GM03348 (cell line): ENCODE data around the gene PGR.

Source experiments
- DNase-seq: peaks from one replicate; pipeline ENCODE4 v3.0.0; 2012; ENCODE audit warnings: low spot score

The PGR gene

GRCh38 chr11:101129203-101129943 lies at the start of gene PGR:
TSS of gene PGR (minus strand) at chr11:101129813. CDS start at chr11:101129070, 743 bp downstream.
- peak; percentile 9 for DNase-seq

- no peak for DNase-seq
These were observed 46.8 kb upstream of the PGR start for GRCh38 chr11:101176381-101176780.

GRCh38 chr11:101169944-101170343 lies 40.3 kb upstream of the PGR start:
- no peak for DNase-seq

- DNase-seq, result no peak
These were observed 36.4 kb upstream of the PGR start for GRCh38 chr11:101166038-101166437.

DNA sequence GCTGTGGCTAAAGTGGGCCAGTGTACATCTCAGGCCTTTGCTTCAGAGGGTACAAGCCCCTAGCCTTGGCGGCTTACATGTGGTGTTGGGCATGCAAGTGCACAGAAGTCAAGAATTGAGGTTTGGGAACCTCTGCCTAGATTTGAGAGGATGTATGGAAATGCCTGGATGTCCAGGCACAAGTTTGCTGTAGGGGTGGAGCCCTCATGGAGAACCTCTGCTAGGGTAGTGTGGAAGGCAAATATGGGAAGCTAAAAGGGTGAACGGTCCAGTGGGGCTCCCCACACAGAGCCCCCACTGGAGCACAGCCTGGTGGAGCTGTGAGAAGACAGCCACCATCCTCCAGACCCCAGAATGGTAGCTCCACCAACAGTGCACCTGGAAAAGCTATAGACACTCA lies 28.5 kb upstream of the PGR start:
- no peak for DNase-seq

GRCh38 chr11:101138245-101138930 lies 8.8 kb upstream of the PGR start:
- no peak for DNase-seq

- DNase-seq, result no peak
These were observed 3.6 kb upstream of the PGR start for GRCh38 chr11:101133190-101133589.

GRCh38 chr11:101128571-101129202 lies 926 bp downstream of the PGR start:
- peak; percentile 8 for DNase-seq

DNA sequence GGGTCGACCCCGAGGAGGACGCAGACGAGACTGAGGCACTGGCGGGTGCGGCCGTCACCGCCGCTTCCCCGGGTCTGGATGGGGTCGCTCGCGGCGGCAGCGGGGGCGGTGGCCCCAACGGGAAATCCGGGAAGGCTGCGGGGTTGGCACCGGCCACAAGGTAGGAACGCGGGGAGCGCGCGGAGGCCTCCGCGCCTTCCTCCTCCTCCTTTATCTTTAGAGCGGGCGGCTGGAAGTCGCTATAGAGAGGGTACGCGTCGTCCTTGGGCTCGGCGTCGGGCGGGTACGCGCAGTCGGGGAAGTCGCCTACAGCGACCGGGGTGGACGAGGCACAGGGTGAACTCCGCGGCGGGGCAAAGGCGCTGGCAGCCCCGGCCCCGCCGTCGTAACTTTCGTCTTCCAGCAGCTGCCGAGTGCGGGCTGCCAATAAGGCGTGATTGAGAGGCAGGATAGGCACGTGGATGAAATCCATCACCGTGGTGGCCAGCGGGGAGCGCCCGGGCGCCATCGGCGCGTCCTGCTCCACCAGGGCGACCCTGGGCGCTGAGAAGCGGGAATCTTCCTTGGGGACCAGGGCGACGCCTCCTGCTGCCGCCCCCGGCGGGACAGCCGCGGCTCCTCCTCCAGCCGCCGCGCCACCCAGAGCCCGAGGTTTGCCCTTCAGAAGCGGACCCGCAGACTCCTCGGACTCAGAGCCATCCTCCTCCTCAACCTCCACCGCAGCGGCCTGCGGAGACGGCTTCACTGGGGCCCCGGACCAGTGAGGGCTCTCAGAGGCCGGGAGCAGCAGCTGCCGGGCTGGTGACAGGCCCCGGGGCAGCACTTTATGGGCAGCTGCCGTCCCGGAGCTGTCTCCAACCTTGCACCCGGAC lies 1.7 kb downstream of the PGR start:
- peak; percentile 18 for DNase-seq

DNA sequence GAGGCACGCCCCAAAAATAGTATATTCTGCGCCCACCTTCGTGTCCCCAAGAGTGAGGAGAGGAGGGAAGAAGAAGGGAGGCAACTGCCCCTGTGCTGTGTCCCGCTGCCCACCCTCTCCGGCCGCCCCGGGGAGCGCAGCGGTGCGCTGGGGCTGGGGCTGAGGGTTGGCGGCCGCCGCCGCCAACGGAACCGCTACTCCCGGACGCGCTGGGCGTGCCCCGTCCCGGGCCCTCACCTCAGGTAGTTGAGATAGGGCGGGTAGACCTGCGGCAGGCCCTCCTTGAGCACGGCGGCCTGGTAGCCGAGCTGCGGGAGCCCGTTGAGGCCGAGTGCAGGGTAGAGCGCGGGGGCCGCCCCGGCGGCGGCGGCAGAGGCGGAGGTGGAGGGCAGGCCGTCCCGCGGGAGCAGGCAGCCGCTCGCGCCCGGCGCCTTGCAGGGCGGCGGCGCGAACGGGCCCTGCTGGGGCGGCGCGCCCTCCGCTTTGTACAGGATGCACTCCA lies 2.4 kb downstream of the PGR start:
- peak; percentile 39 for DNase-seq

DNA sequence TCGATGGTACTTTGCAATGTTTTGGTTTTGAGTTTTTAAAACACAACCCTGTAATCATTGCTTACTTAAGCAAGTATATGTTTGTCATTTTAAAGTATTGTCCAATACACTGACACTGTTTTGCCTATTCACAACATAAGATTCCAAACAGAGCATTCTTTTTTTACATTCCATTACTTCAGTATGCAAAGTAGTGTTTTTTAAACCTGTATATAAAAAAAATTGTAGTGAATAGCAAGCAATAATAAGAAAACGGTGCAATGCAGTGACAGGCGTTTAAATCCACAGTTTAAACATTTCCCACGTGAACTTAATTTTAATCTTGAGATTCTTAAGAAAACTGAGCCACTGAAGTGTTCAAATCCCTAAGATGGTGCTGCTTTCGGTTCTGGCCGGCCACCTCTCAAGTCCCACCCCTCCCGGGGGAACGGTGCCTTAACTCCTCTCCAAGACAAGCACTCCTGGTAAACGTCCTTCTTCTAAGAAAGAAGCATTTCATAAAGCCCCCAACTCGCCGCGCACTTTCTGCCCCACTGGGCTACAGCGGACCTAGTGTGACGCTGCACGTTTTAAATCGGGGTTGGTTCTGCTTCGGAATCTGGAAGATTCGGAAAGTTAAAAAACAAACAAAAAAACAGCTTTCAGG lies 2.9 kb downstream of the PGR start:
- peak; percentile 10 for DNase-seq

DNA sequence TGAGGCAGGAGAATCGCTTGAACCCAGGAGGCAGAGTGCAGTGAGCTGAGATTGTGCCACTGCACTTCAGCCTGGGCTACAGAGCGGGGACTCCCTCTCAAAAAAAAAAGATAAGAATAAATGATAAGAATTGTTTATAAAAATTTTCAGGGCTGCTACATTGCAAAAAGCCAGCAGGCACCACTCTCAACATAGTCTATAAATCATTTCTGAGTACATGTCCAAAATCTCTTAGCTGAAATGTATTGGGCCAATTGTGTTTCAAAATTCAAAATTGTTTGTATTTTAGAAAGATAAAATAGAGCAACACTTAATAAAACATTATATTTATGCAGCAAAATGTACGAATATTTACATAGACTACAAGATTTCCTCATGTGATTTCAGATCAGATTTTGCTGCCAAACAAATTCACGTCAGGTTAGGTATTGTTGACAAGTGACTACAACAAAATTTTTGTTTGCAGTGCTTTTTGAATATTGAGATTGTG lies 13.9 kb downstream of the PGR start:
- no peak for DNase-seq

GRCh38 chr11:101113540-101113939 lies 16.1 kb downstream of the PGR start:
- DNase-seq, result no peak

DNA sequence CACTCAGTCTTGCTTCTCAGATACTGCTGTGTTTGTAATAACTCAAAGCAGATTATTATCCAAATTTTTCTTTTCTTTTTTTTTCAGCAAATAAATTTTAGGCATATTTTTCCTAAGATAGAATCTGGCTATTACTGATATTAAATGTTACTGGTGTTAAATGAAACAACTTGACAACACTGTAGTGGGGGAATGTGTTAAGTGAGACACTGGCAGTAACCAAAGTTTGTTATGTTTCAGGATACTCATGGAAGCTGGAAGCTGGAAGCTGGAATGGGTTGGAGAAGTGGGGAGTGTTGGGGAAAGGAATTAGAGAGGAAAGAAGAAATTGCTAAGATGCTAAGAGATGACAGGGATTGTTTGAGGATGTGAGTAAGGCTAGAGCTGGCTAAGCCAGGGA lies 24.9 kb downstream of the PGR start:
- DNase-seq, result no peak

DNA sequence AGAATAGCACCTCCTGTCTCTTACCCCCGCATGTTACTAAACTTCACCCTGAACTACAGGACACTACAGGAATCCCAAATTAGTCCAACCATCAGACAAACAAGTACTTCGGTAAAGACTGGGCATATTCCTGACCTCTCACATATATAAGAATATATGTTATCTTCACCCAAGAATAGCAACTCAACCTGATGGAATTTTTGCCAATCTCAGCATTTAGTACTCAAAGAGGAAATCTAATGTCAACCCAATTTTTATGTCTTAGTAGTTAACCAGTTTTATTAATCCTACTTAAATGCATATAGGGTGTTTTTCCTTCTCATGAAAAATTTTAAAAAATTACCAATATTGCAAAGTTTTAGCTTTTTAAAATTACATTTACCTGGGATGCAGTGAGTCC lies 26.2 kb downstream of the PGR start:
- DNase-seq, result no peak

DNA sequence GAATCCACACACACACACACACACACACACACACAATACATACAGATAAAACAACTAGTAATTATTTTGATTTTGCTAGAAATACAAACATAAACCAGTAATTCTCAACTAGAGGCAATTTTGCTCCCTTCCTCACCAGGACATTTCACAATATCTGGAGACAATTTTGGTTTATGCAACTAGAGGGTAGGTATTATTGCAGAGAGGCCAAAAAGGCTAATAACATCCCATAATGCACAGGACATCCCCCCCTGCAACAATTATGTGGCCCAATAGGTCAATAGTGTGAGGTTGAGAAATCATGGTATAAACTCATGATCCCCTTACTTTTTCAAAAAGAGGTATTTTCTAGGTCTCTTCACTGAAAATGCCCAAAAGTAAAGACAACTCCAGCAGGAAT lies 29.0 kb downstream of the PGR start:
- no peak for DNase-seq

DNA sequence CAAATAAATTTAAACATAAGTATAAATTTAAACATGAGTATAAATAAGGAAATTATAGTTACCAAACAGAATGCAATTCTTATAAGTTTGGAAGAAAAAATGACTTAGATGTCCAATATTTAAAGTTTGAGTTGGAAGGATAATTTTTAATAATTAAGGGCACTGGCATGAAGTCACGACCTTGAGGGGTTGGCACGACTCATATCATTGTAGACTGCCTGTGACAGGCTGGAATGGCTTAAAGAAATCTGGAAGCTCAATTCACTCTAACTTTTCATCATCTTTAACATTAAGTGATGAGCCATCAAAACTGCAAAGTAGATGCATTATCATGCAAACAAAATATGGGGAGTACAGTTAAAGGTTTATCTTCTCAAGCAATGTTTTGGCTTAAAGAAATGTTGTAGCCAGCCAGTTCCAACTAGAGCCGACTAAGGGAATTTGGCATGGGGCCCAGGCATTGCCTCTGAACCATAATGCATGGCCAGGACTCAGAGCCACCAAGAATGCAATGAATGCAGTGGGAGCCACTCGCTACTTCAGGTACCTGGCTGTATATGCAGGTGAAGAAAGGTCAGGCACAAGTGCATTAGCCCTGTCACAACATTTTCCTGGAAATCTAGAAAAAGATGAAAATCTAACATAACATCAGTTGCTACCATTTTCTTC lies 33.4 kb downstream of the PGR start:
- DNase-seq, result no peak

- no peak for DNase-seq
These were observed 37.8 kb downstream of the PGR start for GRCh38 chr11:101091781-101092180.

- DNase-seq, result no peak
These were observed 38.8 kb downstream of the PGR start for GRCh38 chr11:101090679-101091270.

DNA sequence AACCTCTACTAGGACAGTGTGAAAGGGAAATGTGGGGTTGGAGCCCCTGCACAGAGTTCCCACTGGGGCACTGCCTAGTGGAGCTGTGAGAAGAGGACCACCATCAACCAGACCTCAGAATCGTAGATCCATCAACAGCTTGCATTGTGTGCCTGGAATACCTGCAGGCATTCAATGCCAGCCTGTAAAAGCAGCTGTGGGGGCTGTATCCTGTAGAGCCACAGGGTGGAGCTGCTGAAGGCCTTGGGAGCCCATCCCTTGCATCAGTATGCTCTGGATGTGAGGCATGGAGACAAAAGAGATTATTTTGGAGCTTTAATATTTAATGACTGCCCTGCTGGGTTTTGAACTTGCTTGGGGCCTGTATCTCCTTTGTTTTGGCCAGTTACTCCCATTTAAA lies 46.3 kb downstream of the PGR start:
- DNase-seq, result no peak
